HEK293 (cell line): ENCODE results near the gene CCDC43.
A peak's percentile ranks its signal among the peaks of the same experiment; 100 is the strongest.

Experiments used
- CTCF ChIA-PET: fragments of 350-600 bp; formaldehyde crosslinking; extraction: SDS; loops from one replicate; lab custom pipeline; 2021; ENCODE audit warnings: antibody characterized with exemption; lab: Yijun Ruan, JAX
- POLR2A ChIA-PET: fragments of 300-600 bp; formaldehyde crosslinking; extraction: SDS; loops from one replicate; lab custom pipeline; 2020; ENCODE audit warnings: antibody characterized with exemption, inconsistent platforms; lab: Yijun Ruan, JAX
- H3K27ac ChIP-seq: fragments of 200-500 bp; sonication (Bioruptor generic); 2 replicates; pipeline ENCODE4 v1.5.1; 2014; ENCODE audit warnings: low read depth, low read length, control low read depth, inconsistent platforms; ENCODE audit errors: extremely low read depth
- H3K36me3 ChIP-seq, 2 experiments: fragments of 200-500 bp in 1 of 2; sonication (Bioruptor generic) in 1 of 2; 1 replicate in 1 of 2; 2 replicates in 1 of 2; pipeline ENCODE4 v1.5.1; 2014 to 2017; ENCODE audit warnings: inconsistent platforms in 2 of 2, low read length in 2 of 2; ENCODE audit not compliant: control insufficient read depth in 2 of 2, insufficient read depth in 1 of 2
- H3K4me1 ChIP-seq: fragments of 200-500 bp; sonication (Bioruptor generic); 2 replicates; pipeline ENCODE4 v1.5.1; 2014; ENCODE audit warnings: mild to moderate bottlenecking, low read length, inconsistent platforms; ENCODE audit not compliant: control insufficient read depth, insufficient read depth
- H3K4me3 ChIP-seq: 2 replicates; pipeline ENCODE4 v1.5.1; 2011; ENCODE audit warnings: low read depth, mild to moderate bottlenecking, control low read depth, low read length, moderate library complexity
- H3K9me3 ChIP-seq: fragments of 200-500 bp; sonication (Bioruptor generic); 2 replicates; pipeline ENCODE4 v1.5.1; 2014; ENCODE audit warnings: low read depth, low read length, inconsistent platforms; ENCODE audit not compliant: control insufficient read depth, insufficient read depth
- ATF2 ChIP-seq: fragments of 450-650 bp; formaldehyde crosslinking; IDR thresholded peaks from 2 replicates; pipeline ENCODE4 v1.5.1; 2016; ENCODE audit warnings: missing biosample characterization, missing genetic modification characterization, low read depth
- KLF17 ChIP-seq: fragments of 450-650 bp; formaldehyde crosslinking; IDR thresholded peaks from 2 replicates; pipeline ENCODE4 v1.5.1; 2016; ENCODE audit warnings: missing biosample characterization, missing genetic modification characterization
- KLF9 ChIP-seq: fragments of 450-650 bp; formaldehyde crosslinking; IDR thresholded peaks from 2 replicates; pipeline ENCODE4 v1.5.1; 2016; ENCODE audit warnings: missing biosample characterization, missing genetic modification characterization, low read depth
- SP7 ChIP-seq: fragments of 450-650 bp; formaldehyde crosslinking; IDR thresholded peaks from 2 replicates; pipeline ENCODE4 v1.5.1; 2016; ENCODE audit warnings: missing biosample characterization, missing genetic modification characterization
- ZNF133 ChIP-seq: fragments of 450-650 bp; formaldehyde crosslinking; IDR thresholded peaks from 2 replicates; pipeline ENCODE4 v1.5.1; 2016; ENCODE audit warnings: missing biosample characterization, missing genetic modification characterization
- ZNF146 ChIP-seq: fragments of 450-650 bp; formaldehyde crosslinking; IDR thresholded peaks from 2 replicates; pipeline ENCODE4 v1.5.1; 2016; ENCODE audit warnings: missing biosample characterization, missing genetic modification characterization
- ZNF157 ChIP-seq: fragments of 450-650 bp; formaldehyde crosslinking; IDR thresholded peaks from 2 replicates; pipeline ENCODE4 v1.5.1; 2016; ENCODE audit warnings: missing biosample characterization, missing genetic modification characterization
- ZNF433 ChIP-seq: fragments of 450-650 bp; formaldehyde crosslinking; IDR thresholded peaks from 2 replicates; pipeline ENCODE4 v1.5.1; 2016; ENCODE audit warnings: missing biosample characterization, missing genetic modification characterization, low read depth
- ZNF473 ChIP-seq: fragments of 450-650 bp; formaldehyde crosslinking; IDR thresholded peaks from 2 replicates; pipeline ENCODE4 v1.5.1; 2017; ENCODE audit warnings: missing biosample characterization, missing genetic modification characterization
- ZNF501 ChIP-seq: fragments of 450-650 bp; formaldehyde crosslinking; IDR thresholded peaks from 2 replicates; pipeline ENCODE4 v1.5.1; 2016; ENCODE audit warnings: missing biosample characterization, missing genetic modification characterization
- ZNF596 ChIP-seq: fragments of 450-650 bp; IDR thresholded peaks from 2 replicates; pipeline ENCODE4 v1.5.0; 2018; ENCODE audit warnings: missing biosample characterization, mild to moderate bottlenecking, missing genetic modification characterization, moderate library complexity
- ZNF654 ChIP-seq: fragments of 450-650 bp; formaldehyde crosslinking; IDR thresholded peaks from 2 replicates; pipeline ENCODE4 v1.5.1; 2016; ENCODE audit warnings: low read depth, missing biosample characterization, missing genetic modification characterization
- ZNF791 ChIP-seq: fragments of 450-650 bp; formaldehyde crosslinking; IDR thresholded peaks from 2 replicates; pipeline ENCODE4 v1.5.1; 2016; ENCODE audit warnings: missing biosample characterization, missing genetic modification characterization
- ZSCAN4 ChIP-seq: fragments of 450-650 bp; formaldehyde crosslinking; IDR thresholded peaks from 2 replicates; pipeline ENCODE4 v1.5.1; 2017; ENCODE audit warnings: missing biosample characterization, missing genetic modification characterization
- TF ChIP-seq, protein P1 (sequence below): fragments of 450-650 bp; formaldehyde crosslinking; IDR thresholded peaks from 2 replicates; pipeline ENCODE4 v1.5.1; 2017; ENCODE audit warnings: missing biosample characterization, mild to moderate bottlenecking, missing genetic modification characterization, moderate library complexity
- TF ChIP-seq, protein P2 (sequence below): fragments of 450-650 bp; formaldehyde crosslinking; IDR thresholded peaks from 2 replicates; pipeline ENCODE4 v1.5.1; 2016; ENCODE audit warnings: missing biosample characterization, missing genetic modification characterization

The CCDC43 gene

DNA sequence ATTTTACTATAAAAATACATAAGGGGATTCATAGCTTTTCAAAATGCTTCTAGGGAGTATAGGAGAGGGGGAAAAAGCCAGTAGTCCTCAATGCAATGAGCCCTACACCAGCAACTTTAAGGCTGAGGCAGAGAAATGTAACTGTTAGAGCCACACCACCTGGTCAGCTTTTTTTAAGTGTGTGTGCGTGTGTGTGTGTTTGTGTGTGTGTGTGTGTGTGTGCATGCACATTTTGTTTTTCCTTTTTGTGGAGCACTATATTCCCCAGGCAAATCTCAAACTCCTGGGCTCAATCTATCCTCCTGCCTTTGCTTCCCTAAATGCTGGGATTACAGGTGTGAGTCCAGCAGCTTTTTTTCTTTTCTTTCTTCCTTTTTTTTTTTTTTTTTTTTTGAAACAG is 35.6 kb downstream of the CCDC43 start:
- CTCF ChIA-PET: interaction anchor here (0.5 to 1.6 kb wide), 4 partner anchors 8 to 410 kb away, joined by 3 to 7 read pairs (median 3); no protein-coding TSS in a partner anchor
- POLR2A ChIA-PET: interaction anchor here (0.6 kb wide), 1 partner anchor 97 kb away, joined by 3 read pairs; the partner anchor contains the start of gene FZD2
- H3K4me1 ChIP-seq: no peaks in the 10 kb centered on the region
- H3K27ac ChIP-seq: no peak overlapping the region
- no peaks in the 10 kb centered on the region for H3K9me3 ChIP-seq
- H3K36me3 ChIP-seq: peaks cover 0 to 6% of the 10 kb centered on the region in 2 experiments; a peak in 1 of 3 replicates
- TF ChIP-seq, protein P1, sequence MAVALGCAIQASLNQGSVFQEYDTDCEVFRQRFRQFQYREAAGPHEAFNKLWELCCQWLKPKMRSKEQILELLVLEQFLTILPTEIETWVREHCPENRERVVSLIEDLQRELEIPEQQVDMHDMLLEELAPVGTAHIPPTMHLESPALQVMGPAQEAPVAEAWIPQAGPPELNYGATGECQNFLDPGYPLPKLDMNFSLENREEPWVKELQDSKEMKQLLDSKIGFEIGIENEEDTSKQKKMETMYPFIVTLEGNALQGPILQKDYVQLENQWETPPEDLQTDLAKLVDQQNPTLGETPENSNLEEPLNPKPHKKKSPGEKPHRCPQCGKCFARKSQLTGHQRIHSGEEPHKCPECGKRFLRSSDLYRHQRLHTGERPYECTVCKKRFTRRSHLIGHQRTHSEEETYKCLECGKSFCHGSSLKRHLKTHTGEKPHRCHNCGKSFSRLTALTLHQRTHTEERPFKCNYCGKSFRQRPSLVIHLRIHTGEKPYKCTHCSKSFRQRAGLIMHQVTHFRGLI (tag by site-specific recombination): no peak
- peak; percentile 93 for TF ChIP-seq ZSCAN4 (tag by site-specific recombination)
- no peak overlapping the region for H3K4me3 ChIP-seq

DNA sequence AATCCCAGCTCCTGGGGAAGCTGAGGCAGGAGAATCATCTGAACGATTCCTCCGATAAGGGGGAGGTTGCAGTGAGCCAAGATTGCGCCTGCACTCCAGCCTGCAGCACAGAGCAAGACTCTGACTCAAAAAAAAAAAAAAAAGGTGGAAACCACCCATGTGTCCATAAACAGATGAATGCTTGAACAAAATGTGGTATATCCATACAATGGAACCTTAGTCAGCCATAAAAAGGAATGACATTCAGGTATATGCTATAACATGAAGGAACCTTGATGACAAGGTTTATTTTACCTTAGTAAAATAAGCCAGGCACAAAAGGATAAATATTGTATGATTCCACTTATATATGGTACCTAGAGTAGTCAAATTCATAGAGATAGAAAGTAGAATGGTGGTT is 36.2 kb downstream of the CCDC43 start:
- CTCF ChIA-PET: interaction anchor here (0.5 to 1.6 kb wide), 4 partner anchors 9 to 410 kb away, joined by 3 to 7 read pairs (median 3); no protein-coding TSS in a partner anchor
- TF ChIP-seq ZNF596 (no peak), ZNF146 (peak; percentile 69)
- TF ChIP-seq, all 188 proteins: peak for 1
- POLR2A ChIA-PET: no interaction called here

DNA sequence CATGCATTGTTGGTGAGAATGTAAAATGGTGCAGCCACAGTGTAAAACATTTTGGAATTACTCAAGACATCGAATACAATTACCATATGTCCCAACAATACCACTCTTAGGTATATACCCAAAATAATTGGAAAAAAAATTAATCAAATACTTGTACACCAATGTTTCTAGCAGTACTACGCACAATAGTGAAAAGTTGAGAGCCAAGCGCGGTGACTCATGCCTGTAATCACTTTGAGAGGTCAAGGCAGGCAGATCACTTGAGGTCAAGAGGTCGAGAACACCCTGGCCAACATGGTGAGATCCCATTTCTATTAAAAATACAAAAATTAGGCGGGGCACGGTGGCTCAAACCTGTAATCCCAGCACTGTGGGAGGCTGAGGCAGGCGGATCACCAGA is 36.8 kb downstream of the CCDC43 start:
- peaks cover 0 to 4% of the 10 kb centered on the region in 2 experiments; a peak in 1 of 3 replicates for H3K36me3 ChIP-seq
- no peak overlapping the region for H3K27ac ChIP-seq
- ChIA-PET CTCF (interaction anchor here (1.6 kb wide), 1 partner anchor 10 kb away, joined by 7 read pairs; no protein-coding TSS in a partner anchor), POLR2A (no interaction called here)
- TF ChIP-seq KLF17 (tag by site-specific recombination): no peak
- TF ChIP-seq KLF9 (tag by site-specific recombination): no peak
- TF ChIP-seq, all 188 proteins: peak for 0
- Histone ChIP-seq H3K9me3 (no peaks in the 10 kb centered on the region), H3K4me1 (no peaks in the 10 kb centered on the region), H3K4me3 (no peak overlapping the region)

More for the DNA sequence above, 36.2 kb downstream of the CCDC43 start:
- Histone ChIP-seq H3K27ac (no peak overlapping the region), H3K36me3 (peaks cover 0 to 6% of the 10 kb centered on the region in 2 experiments; a peak in 1 of 3 replicates), H3K4me1 (no peaks in the 10 kb centered on the region), H3K4me3 (no peak overlapping the region), H3K9me3 (no peaks in the 10 kb centered on the region)

- TF ChIP-seq ZNF791 (no peak), ZNF501 (tag by site-specific recombination) (no peak), ZNF133 (tag by site-specific recombination) (no peak), ZNF157 (tag by site-specific recombination) (no peak), ZNF473 (tag by site-specific recombination) (no peak), ATF2 (no peak), ZNF654 (tag by site-specific recombination) (no peak), ZNF433 (tag by site-specific recombination) (no peak), SP7 (tag by site-specific recombination) (no peak)
- TF ChIP-seq, protein P2, sequence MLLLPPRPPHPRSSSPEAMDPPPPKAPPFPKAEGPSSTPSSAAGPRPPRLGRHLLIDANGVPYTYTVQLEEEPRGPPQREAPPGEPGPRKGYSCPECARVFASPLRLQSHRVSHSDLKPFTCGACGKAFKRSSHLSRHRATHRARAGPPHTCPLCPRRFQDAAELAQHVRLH (tag by site-specific recombination): no peak
- Histone ChIP-seq H3K4me1 (no peaks in the 10 kb centered on the region), H3K4me3 (no peak overlapping the region), H3K27ac (no peak overlapping the region), H3K36me3 (no peaks in the 10 kb centered on the region), H3K9me3 (no peaks in the 10 kb centered on the region)
- ChIA-PET CTCF (interaction anchor here (0.6 kb wide), 1 partner anchor 119 kb away, joined by 5 read pairs; no protein-coding TSS in a partner anchor), POLR2A (no interaction called here)
Measured at GRCh38 chr17:44651228-44651627, 38.3 kb downstream of the CCDC43 start.
